ENCODE results near the gene TMPRSS3.
A peak's percentile ranks its signal among the peaks of the same experiment; 100 is the strongest.

The TMPRSS3 gene

DNA sequence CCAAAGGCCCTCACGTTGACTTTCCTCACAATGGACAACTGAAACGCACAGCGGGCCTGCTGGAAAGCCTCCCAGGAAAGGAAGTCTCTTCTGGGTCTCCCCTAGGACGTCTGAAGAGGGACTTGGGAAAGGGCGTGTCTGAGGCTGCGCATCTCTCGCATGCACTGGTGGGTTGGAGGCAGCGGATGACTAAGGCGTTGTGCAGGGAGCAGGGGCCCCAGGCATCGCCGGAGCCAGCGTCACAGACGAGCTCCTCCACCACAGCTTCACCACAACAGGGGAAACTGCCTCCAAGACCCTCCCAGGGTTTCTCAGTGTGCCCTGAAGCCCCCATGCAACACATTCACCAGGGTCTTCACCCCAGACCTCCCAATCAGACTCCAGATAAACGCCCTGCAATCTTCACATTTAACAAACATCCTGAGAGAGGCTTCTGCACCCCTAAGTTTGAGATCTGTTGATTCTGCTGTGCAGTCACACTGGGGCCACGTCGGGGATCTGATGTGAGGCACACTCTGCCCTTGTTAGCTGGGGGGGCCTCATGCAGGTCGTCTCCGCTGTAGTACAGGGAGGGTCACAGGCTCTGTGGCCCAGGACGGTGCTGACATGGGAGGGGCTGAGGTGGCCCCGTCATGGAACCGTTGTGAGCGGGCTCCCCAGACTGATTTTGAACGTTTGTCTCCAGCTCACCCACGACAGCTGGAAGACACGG lies 22.5 kb downstream of the TMPRSS3 start:
- Histone ChIP-seq H3K9me3 (ENCODE audit: severe bottlenecking) (no peaks in the 10 kb centered on the region), H3K27me3 (ENCODE audit: insufficient read depth, low read depth, severe bottlenecking) (no peaks in the 10 kb centered on the region), H3K27ac (no peak overlapping the region), H3K36me3 (no peaks in the 10 kb centered on the region), H3K4me3 (ENCODE audit: low read depth, low read length) (no peak overlapping the region)
- TF ChIP-seq, protein P1, sequence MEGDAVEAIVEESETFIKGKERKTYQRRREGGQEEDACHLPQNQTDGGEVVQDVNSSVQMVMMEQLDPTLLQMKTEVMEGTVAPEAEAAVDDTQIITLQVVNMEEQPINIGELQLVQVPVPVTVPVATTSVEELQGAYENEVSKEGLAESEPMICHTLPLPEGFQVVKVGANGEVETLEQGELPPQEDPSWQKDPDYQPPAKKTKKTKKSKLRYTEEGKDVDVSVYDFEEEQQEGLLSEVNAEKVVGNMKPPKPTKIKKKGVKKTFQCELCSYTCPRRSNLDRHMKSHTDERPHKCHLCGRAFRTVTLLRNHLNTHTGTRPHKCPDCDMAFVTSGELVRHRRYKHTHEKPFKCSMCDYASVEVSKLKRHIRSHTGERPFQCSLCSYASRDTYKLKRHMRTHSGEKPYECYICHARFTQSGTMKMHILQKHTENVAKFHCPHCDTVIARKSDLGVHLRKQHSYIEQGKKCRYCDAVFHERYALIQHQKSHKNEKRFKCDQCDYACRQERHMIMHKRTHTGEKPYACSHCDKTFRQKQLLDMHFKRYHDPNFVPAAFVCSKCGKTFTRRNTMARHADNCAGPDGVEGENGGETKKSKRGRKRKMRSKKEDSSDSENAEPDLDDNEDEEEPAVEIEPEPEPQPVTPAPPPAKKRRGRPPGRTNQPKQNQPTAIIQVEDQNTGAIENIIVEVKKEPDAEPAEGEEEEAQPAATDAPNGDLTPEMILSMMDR (IDR thresholded peaks at IDR 0.05; ENCODE audit: low read depth, low read length) = no peak
- no peak for DNase-seq

- H3K36me3 ChIP-seq = no peaks in the 10 kb centered on the region
- TF ChIP-seq, protein P1 (IDR thresholded peaks at IDR 0.05; ENCODE audit: low read depth, low read length) = no peak
- no peak overlapping the region for H3K4me3 ChIP-seq (ENCODE audit: low read depth, low read length)
- no peak overlapping the region for H3K27ac ChIP-seq
- no peak for DNase-seq
- no peaks in the 10 kb centered on the region for H3K27me3 ChIP-seq (ENCODE audit: insufficient read depth, low read depth, severe bottlenecking)
- H3K9me3 ChIP-seq (ENCODE audit: severe bottlenecking) = no peaks in the 10 kb centered on the region
These were observed 24.8 kb downstream of the TMPRSS3 start for GRCh38 chr21:42370894-42371654.

DNA sequence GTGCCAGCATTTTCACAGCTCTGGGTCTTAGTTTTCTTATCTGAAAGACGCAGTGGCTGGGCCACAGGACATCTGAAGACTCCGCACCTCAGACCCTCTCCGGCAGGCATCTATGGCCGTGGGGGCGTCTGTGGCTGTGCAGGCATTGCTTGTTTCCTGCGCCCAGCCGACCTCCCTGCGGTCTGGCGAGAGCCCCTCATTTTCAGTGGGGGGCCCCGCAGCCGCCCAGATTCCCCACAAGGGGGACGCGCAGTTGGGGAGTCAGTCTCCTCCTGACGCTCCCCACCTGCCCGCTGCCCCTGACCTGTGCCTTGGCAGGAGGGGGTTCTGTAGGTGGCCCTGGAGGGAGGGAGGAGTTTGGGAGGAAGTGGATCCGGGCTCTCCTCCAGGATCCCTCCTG lies 26.0 kb downstream of the TMPRSS3 start:
- H3K27ac ChIP-seq = no peak overlapping the region
- no peak overlapping the region for H3K4me3 ChIP-seq (ENCODE audit: low read depth, low read length)
- H3K9me3 ChIP-seq (ENCODE audit: severe bottlenecking) = no peaks in the 10 kb centered on the region
- no peaks in the 10 kb centered on the region for H3K36me3 ChIP-seq
- H3K27me3 ChIP-seq (ENCODE audit: insufficient read depth, low read depth, severe bottlenecking) = no peaks in the 10 kb centered on the region
- TF ChIP-seq, protein P1 (IDR thresholded peaks at IDR 0.05; ENCODE audit: low read depth, low read length) = 0 out of 2 replicates have a peak, but pooled peaks have one; percentile 15
- no peak for DNase-seq

DNA sequence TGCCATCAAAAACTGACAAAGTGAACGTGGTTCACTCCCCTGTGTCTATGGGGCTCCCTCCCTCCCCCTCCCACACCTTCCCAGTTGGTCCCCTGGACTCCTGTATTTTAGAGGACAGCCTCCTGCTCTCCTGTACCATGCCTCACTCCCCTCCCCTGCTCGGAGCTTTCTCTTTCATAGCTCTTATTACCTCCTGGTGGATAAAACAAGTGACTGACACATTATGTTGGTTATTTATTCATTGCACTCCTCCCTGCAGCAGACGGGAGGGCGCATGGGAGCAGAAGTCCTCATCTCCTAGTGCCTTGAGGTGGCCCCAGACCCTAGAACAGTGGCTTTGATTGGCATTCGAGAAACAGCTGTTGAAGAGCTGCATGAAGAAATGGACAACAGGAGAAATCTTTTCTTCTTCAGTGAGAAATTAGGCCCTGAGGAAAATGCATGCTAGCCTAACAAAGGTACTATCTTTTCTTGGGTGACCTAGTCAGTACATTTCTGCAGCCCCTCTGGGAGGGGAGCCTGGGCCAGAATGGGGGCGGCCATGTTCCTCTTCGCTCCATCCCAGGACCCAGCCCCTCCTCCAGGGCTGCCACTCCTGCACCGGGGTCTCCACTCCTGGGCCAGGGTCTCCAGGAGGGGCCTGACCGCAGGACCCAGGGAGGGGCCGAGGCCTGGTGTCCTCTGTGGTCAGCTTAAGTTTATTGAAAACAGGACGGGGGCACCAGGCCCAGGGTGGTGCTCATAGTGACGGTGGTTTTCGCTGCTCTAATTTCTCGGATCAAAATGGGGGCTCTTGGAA lies 28.3 kb downstream of the TMPRSS3 start:
- Histone ChIP-seq H3K27ac (peak overlapping the region; percentile 98), H3K36me3 (no peaks in the 10 kb centered on the region), H3K9me3 (ENCODE audit: severe bottlenecking) (no peaks in the 10 kb centered on the region), H3K4me3 (ENCODE audit: low read depth, low read length) (peak overlapping the region; percentile 21), H3K27me3 (ENCODE audit: insufficient read depth, low read depth, severe bottlenecking) (no peaks in the 10 kb centered on the region)
- TF ChIP-seq, protein P1 (IDR thresholded peaks at IDR 0.05; ENCODE audit: low read depth, low read length) = 0 out of 2 replicates have a peak, but pooled peaks have one; percentile 15
- no peak for DNase-seq

- H3K27me3 ChIP-seq (ENCODE audit: insufficient read depth, low read depth, severe bottlenecking) = no peaks in the 10 kb centered on the region
- no peaks in the 10 kb centered on the region for H3K9me3 ChIP-seq (ENCODE audit: severe bottlenecking)
- TF ChIP-seq, protein P1 (IDR thresholded peaks at IDR 0.05; ENCODE audit: low read depth, low read length) = no peak
- H3K36me3 ChIP-seq = no peaks in the 10 kb centered on the region
- DNase-seq = peak; percentile 88
- H3K27ac ChIP-seq = peak within 1 kb of the TSS; percentile 98
- H3K4me3 ChIP-seq (ENCODE audit: low read depth, low read length) = peak within 1 kb of the TSS; percentile 44
These were observed 29.4 kb downstream of the TMPRSS3 start, which contains the start of gene TFF1 for GRCh38 chr21:42366292-42367010. Gene TFF1 (minus strand): TSS chr21:42366535. CDS start chr21:42366495, 40 bp downstream.

All from WERI-Rb-1 (cell line).